Measurements from ENCODE around the gene PNMA6E. TPM values are rescaled to one million over a fixed set of nuclear protein-coding genes. Genes with fewer than 3 reads are reported as not detected.

PNMA6E gene
- total RNA-seq, 6 experiments from 2014 or later = not detected

DNA sequence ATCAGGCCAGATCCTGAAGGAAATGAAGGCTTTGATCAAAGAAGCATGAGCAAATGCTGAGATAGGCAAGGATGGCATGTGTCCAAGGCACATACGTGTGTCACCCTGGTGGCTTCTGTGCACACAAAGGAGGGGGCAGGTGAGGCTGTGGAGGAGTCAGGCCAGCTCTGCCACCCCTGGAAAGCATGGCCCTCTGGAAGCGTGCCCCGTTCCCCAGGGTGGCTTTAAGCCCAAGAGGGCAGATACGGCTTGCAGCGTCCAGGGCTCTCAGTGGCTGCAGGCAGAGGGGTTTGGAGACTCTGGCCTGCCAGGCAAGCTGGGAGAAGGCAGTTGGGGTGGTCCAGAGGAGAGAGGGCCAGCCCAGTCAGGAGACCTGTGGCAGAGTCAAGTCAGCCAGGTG, 25.6 kb downstream of the PNMA6E start:
- H3K4me3 ChIP-seq = no peak overlapping the region
- peak in 1 of 3 donors; percentile 47 for DNase-seq
- WGBS (ENCODE audit: insufficient coverage, low coverage, low lambda C conversion rate, missing lambda C conversion rate) = 58% methylated on average over 2 of the region's 5 CpGs
- no peaks in the 10 kb centered on the region for H3K9me3 ChIP-seq
- peak; percentile 30 to 58 (median 52) for ATAC-seq
- no peak overlapping the region for H3K27ac ChIP-seq
- H3K27me3 ChIP-seq = no peaks in the 10 kb centered on the region
- no peaks in the 10 kb centered on the region for H3K4me1 ChIP-seq
- TF ChIP-seq POLR2A (IDR thresholded peaks at IDR 0.05) = no peak
- TF ChIP-seq, protein P1, sequence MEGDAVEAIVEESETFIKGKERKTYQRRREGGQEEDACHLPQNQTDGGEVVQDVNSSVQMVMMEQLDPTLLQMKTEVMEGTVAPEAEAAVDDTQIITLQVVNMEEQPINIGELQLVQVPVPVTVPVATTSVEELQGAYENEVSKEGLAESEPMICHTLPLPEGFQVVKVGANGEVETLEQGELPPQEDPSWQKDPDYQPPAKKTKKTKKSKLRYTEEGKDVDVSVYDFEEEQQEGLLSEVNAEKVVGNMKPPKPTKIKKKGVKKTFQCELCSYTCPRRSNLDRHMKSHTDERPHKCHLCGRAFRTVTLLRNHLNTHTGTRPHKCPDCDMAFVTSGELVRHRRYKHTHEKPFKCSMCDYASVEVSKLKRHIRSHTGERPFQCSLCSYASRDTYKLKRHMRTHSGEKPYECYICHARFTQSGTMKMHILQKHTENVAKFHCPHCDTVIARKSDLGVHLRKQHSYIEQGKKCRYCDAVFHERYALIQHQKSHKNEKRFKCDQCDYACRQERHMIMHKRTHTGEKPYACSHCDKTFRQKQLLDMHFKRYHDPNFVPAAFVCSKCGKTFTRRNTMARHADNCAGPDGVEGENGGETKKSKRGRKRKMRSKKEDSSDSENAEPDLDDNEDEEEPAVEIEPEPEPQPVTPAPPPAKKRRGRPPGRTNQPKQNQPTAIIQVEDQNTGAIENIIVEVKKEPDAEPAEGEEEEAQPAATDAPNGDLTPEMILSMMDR (IDR thresholded peaks at IDR 0.05) = no peak
- H3K36me3 ChIP-seq = no peaks in the 10 kb centered on the region
- intact Hi-C loops (cut with DNase I) = no loop called here

DNA sequence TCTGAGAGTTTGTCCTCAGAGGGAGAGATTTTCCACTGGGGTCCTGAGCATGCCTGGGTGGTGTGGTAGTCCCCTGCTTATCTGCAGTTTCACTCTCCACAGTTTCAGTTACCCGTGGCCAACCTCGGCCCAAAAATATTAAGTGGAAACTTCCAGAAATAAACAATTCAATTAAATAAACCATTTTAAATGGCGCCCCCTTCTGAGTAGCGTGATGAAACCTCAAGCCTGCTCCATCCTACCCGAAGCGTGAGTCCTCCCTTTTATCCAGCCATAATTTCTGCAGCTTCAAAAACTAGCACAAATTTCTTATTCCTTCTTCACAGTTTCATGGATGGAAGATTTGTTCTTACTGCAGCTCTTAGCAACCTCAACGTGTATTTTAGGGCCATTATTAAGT, 26.7 kb downstream of the PNMA6E start:
- H3K36me3 ChIP-seq = no peaks in the 10 kb centered on the region
- no peaks in the 10 kb centered on the region for H3K4me1 ChIP-seq
- TF ChIP-seq, protein P1 (IDR thresholded peaks at IDR 0.05) = no peak
- no peak for TF ChIP-seq POLR2A (IDR thresholded peaks at IDR 0.05)
- no peak overlapping the region for H3K4me3 ChIP-seq
- no peak for ATAC-seq
- no peak overlapping the region for H3K27ac ChIP-seq
- intact Hi-C loops (cut with DNase I) = no loop called here
- no peaks in the 10 kb centered on the region for H3K9me3 ChIP-seq
- DNase-seq = no peak
- 46% methylated on average over 7 of the region's 7 CpGs for WGBS (ENCODE audit: insufficient coverage, low coverage, low lambda C conversion rate, missing lambda C conversion rate)
- H3K27me3 ChIP-seq = no peaks in the 10 kb centered on the region

DNA sequence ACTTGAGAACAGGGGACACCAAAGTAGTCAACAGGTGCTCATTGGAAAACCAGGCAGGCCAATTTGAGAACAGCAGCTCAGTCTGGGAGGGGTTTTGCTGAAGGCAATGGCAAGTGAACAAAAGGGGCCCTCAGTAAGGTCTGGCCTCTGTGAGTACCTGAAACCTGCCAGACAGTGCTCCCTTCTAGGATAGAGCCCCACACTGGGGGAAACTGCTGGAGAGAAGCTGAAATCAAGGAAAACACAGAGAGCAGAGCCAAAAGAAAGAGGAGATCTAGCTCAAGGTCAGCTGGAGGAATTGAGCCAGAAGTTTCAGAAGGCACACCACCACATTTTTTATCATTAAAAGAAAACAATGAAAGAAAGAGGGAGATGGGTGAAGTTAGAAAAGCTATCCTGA, 28.2 kb downstream of the PNMA6E start:
- Histone ChIP-seq H3K9me3 (no peaks in the 10 kb centered on the region), H3K27ac (no peak overlapping the region), H3K4me1 (no peaks in the 10 kb centered on the region), H3K4me3 (no peak overlapping the region), H3K36me3 (no peaks in the 10 kb centered on the region), H3K27me3 (no peaks in the 10 kb centered on the region)
- intact Hi-C loops (cut with DNase I) = no loop called here
- TF ChIP-seq, protein P1 (IDR thresholded peaks at IDR 0.05) = no peak
- TF ChIP-seq POLR2A (IDR thresholded peaks at IDR 0.05) = no peak
- no peak for ATAC-seq
- DNase-seq = no peak

DNA sequence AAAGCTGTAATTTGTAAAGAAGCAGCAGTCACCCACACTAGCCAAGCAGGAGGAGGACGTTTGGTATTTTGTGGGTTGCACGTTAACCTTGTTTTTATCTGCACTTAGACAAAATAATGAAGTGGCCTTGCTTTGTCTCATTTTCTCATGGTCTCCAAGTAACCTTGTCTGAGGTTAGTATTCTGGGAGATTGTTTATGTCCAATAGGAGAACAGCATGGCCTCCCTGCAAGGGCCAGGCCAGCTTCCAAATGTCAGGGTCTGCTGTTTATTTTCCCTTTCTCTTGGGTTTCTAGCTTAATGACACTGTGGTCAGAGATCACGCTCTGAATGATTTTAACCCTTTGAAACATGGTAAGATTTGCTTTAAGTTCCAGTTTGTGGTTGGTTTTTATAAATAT, 29.9 kb downstream of the PNMA6E start:
- Histone ChIP-seq H3K36me3 (no peaks in the 10 kb centered on the region), H3K4me3 (no peak overlapping the region), H3K9me3 (no peaks in the 10 kb centered on the region), H3K4me1 (no peaks in the 10 kb centered on the region), H3K27me3 (no peaks in the 10 kb centered on the region), H3K27ac (no peak overlapping the region)
- DNase-seq (no peak), ATAC-seq (no peak)
- intact Hi-C loops (cut with DNase I) = no loop called here
- TF ChIP-seq POLR2A (IDR thresholded peaks at IDR 0.05) = no peak
- TF ChIP-seq, protein P1 (IDR thresholded peaks at IDR 0.05) = no peak
- WGBS (ENCODE audit: insufficient coverage, low coverage, low lambda C conversion rate, missing lambda C conversion rate) = 40% methylated on average over 3 of the region's 3 CpGs
